Heart left ventricle (tissue), 13 donors: ENCODE results near the gene SLC24A5.

Source experiments
- POLR2A ChIP-seq, 2 donors: fragments of 450-650 bp; IDR thresholded peaks; one replicate each; pipeline ENCODE4 v1.6.1; 2017; ENCODE audit warnings: antibody characterized with exemption in 2 of 2, mild to moderate bottlenecking in 2 of 2, moderate library complexity in 2 of 2
- TF ChIP-seq, protein P1 (sequence below), 12 donors: fragments of 200-600 bp; sonication (generic) in 4 of 12; IDR thresholded peaks; one replicate each; pipeline versions ENCODE4 v1.5.0 to v1.8.0; 2018 to 2022; ENCODE audit warnings: antibody characterized with exemption in 12 of 12, mild to moderate bottlenecking in 5 of 12
- donor health status: ischemic (EF 13 %, LVEDD 7.1; RV severe dilation, severe dysfunction).
- donor health status: DM: no; HTN: yes; CAD: no.
- donor health status: DM: no; HTN: no; CAD: no.
- donor health status: ischemic (EF 25% LVEDD 6.9; RV normal size, moderate dysfunction).
- donor health status: ischemic (EF 25% LVEDD 5.7; RV mildly dilated, moderate dysfunction).
- donor health status: ischemic (EF 35%, LVEDD 5.7; RV mildly dilated, moderate dysfunction).
- donor health status: nonischemic (EF 11% LVEDD 7.7; RV severe dilation, severe dysfunction).
- donor health status: DM: yes; HTN: yes; CAD: no.
- donor health status: PGD.
- donor health status: ischemic (EF 29% LVEDD 5.4; RV normal size, mild dysfunction).
- donor health status: nonischemic (EF 23%, LVEDD 6.1; RV moderate dilation, normal function).

DNA sequence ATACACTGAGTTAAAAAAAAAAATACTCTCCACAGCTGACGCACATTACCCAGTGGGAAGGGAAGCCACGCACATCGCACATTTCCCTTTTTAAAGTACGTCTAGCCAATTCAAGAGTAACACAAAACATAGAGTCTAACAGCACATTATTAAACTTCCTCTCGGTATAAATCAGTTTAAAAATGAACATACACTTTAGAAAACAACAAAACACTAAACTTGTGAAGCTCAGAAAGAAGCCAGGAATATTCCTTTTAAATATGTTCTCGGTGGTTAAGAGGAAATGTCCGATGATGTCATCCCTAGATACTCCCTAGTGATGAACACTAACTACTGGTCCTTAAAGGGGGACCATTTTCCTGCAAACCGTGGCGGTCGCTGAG is 56.6 kb downstream of the SLC24A5 start:
- TF ChIP-seq POLR2A (IDR thresholded peaks at IDR 0.05): no peak
- TF ChIP-seq, protein P1, sequence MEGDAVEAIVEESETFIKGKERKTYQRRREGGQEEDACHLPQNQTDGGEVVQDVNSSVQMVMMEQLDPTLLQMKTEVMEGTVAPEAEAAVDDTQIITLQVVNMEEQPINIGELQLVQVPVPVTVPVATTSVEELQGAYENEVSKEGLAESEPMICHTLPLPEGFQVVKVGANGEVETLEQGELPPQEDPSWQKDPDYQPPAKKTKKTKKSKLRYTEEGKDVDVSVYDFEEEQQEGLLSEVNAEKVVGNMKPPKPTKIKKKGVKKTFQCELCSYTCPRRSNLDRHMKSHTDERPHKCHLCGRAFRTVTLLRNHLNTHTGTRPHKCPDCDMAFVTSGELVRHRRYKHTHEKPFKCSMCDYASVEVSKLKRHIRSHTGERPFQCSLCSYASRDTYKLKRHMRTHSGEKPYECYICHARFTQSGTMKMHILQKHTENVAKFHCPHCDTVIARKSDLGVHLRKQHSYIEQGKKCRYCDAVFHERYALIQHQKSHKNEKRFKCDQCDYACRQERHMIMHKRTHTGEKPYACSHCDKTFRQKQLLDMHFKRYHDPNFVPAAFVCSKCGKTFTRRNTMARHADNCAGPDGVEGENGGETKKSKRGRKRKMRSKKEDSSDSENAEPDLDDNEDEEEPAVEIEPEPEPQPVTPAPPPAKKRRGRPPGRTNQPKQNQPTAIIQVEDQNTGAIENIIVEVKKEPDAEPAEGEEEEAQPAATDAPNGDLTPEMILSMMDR (IDR thresholded peaks at IDR 0.05): no peak
